Vagina (tissue), 2 donors: ENCODE measurements around the gene RPLP1. TPM values are rescaled to one million over a fixed set of nuclear protein-coding genes. Genes with fewer than 3 reads are reported as not detected.

Experiments
- DNase-seq, 2 donors: peaks; one replicate each; pipeline ENCODE4 v3.0.0-alpha.2; 2017; ENCODE audit errors: extremely low spot score in 2 of 2
- H3K27ac ChIP-seq: fragments of 200-600 bp; sonication (generic); one replicate; pipeline ENCODE4 v1.5.1; 2019
- H3K27me3 ChIP-seq: fragments of 200-600 bp; sonication (generic); one replicate; pipeline ENCODE4 v1.5.1; 2019
- H3K36me3 ChIP-seq, 2 donors: fragments of 200-600 bp; sonication (generic); one replicate each; pipeline ENCODE4 v1.5.1; 2017 to 2019
- H3K4me1 ChIP-seq: fragments of 200-600 bp; sonication (generic); one replicate; pipeline ENCODE4 v1.5.1; 2019
- H3K4me3 ChIP-seq, 2 donors: fragments of 200-600 bp; sonication (generic); 1 replicate in 1 of 2; 2 replicates in 1 of 2; pipeline ENCODE4 v1.5.1; 2016 to 2019
- H3K9me3 ChIP-seq: fragments of 200-600 bp; sonication (generic); one replicate; pipeline ENCODE4 v1.5.1; 2019
- POLR2A ChIP-seq, 2 donors: fragments of 450-650 bp; IDR thresholded peaks; one replicate each; pipeline ENCODE4 v1.6.1; 2017; ENCODE audit warnings: antibody characterized with exemption in 2 of 2, mild to moderate bottlenecking in 2 of 2, moderate library complexity in 2 of 2
- POLR2AphosphoS5 ChIP-seq, 2 donors: sonication (generic); formaldehyde crosslinking; IDR thresholded peaks; one replicate each; pipeline ENCODE4 v1.9.0; 2017; ENCODE audit warnings: antibody characterized with exemption in 2 of 2, mild to moderate bottlenecking in 2 of 2, low read depth in 1 of 2; ENCODE audit not compliant: insufficient read depth in 1 of 2
- intact Hi-C: fragments of 100-400 bp; cut with DNase I; formaldehyde crosslinking; loops from one replicate; pipeline ENCODE4 v1.15.1; 2023
- total RNA-seq: library from RNA; depleted of rRNA; stranded (reverse); fragments of >200 nt; gene quantifications from one replicate; pipeline ENCODE4 v1.2.3, GENCODE V29; 2016
- TF ChIP-seq, protein P1 (sequence below), 3 experiments: fragments of 450-650 bp in 2 of 3; fragments of 200-600 bp in 1 of 3; sonication (generic) in 1 of 3; IDR thresholded peaks; one replicate each; pipeline ENCODE4 v1.5.1; 2017 to 2019; ENCODE audit warnings: antibody characterized with exemption in 3 of 3, mild to moderate bottlenecking in 2 of 3, moderate library complexity in 2 of 3

Gene RPLP1
- total RNA-seq, 1 donor from 2014 or later: 1,258 TPM

DNA sequence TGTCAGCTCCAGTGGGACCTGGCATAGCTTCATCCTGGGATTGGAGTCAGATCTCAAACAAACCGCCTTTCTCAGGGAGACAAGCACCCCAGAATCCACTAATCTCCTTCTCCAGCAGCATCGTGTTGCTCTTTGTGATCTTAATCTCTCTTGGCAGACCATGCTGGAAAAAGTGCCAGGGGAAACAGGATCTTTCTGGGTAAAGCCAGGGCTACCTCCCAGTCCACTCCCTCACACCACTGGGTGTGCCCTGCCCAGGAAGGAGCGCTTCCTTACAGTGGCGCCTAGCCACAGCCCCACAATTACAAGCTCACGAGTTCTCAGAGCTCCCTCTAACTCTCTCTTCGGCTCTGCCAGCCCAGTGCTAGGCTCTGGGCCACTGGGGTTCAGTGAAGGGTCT is 32.2 kb downstream of the RPLP1 start:
- Histone ChIP-seq H3K4me3 (no peak overlapping the region), H3K9me3 (no peaks in the 10 kb centered on the region), H3K27ac (no peak overlapping the region), H3K36me3 (no peaks in the 10 kb centered on the region), H3K27me3 (no peaks in the 10 kb centered on the region), H3K4me1 (peaks cover 14% of the 10 kb centered on the region)
- TF ChIP-seq POLR2A (IDR thresholded peaks at IDR 0.05) (no peak), POLR2AphosphoS5 (IDR thresholded peaks at IDR 0.05; ENCODE audit: insufficient read depth in 1 of 2, low read depth in 1 of 2) (no peak)
- TF ChIP-seq, protein P1, sequence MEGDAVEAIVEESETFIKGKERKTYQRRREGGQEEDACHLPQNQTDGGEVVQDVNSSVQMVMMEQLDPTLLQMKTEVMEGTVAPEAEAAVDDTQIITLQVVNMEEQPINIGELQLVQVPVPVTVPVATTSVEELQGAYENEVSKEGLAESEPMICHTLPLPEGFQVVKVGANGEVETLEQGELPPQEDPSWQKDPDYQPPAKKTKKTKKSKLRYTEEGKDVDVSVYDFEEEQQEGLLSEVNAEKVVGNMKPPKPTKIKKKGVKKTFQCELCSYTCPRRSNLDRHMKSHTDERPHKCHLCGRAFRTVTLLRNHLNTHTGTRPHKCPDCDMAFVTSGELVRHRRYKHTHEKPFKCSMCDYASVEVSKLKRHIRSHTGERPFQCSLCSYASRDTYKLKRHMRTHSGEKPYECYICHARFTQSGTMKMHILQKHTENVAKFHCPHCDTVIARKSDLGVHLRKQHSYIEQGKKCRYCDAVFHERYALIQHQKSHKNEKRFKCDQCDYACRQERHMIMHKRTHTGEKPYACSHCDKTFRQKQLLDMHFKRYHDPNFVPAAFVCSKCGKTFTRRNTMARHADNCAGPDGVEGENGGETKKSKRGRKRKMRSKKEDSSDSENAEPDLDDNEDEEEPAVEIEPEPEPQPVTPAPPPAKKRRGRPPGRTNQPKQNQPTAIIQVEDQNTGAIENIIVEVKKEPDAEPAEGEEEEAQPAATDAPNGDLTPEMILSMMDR (IDR thresholded peaks at IDR 0.05): no peak
- DNase-seq: no peak
- intact Hi-C loops: no loop called here

DNA sequence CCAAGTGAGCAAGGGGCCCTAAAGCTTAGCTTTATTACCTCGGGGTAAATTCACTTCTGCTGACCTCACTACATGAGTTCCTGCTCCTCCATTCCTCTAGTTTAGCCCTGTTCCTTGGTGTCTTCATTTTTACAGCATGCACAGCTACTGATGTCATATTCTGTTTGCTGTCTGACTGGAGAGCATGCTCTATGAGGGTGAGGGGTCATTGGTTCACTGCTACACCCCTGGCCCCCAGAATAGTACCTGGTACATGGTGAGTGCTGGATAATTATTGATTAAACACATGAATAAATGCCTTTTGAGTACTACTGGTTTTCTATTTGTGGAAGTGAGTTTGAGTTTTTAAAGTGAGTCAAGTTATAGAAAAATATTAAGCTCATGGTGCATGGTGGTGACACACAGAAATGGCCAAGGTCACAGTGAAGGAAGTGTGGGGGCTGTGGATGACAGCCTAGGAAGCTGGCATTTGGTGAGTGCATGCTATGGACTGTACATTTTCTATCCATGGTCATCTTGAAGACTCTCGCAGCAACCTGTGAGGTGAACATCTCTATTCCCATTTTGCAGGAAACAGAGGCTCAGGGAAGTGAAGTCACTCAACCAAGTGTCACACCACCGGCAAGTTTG is 34.0 kb downstream of the RPLP1 start:
- Histone ChIP-seq H3K9me3 (no peaks in the 10 kb centered on the region), H3K27ac (no peak overlapping the region), H3K4me3 (no peak overlapping the region), H3K4me1 (peaks cover 27% of the 10 kb centered on the region), H3K27me3 (no peaks in the 10 kb centered on the region), H3K36me3 (no peaks in the 10 kb centered on the region)
- DNase-seq: peak in 1 of 2 donors; percentile 16
- intact Hi-C loops: no loop called here
- no peak for TF ChIP-seq POLR2AphosphoS5 (IDR thresholded peaks at IDR 0.05; ENCODE audit: insufficient read depth in 1 of 2, low read depth in 1 of 2)
- TF ChIP-seq, protein P1 (IDR thresholded peaks at IDR 0.05): no peak
- no peak for TF ChIP-seq POLR2A (IDR thresholded peaks at IDR 0.05)

DNA sequence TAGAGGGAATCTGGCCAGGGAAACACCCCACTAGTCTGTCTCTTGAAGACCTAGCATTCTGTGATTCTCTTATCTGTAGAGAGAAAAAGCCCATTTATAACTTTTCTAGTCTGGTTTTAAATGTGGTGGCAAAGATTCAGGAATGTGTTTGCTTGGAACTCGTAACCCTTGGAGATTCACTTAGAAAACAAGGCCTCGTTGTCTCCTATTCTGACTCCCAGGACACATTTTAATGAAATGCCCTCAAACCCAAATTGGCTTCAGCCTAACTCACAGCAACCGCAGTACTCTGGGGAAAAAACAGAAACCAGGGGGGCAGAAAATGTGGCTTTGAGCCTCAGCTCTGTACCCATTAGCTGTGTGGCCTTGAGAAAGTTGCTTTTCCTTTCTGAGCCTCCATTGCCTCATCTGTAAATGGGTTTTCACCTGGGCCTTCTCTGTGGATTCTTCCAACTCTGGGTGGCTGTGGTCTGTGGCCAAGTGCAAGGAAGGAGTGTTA is 36.5 kb downstream of the RPLP1 start:
- no peaks in the 10 kb centered on the region for H3K27me3 ChIP-seq
- no peaks in the 10 kb centered on the region for H3K36me3 ChIP-seq
- no peak overlapping the region for H3K4me3 ChIP-seq
- DNase-seq: peak in 1 of 2 donors; percentile 44
- TF ChIP-seq POLR2AphosphoS5 (IDR thresholded peaks at IDR 0.05; ENCODE audit: insufficient read depth in 1 of 2, low read depth in 1 of 2): no peak
- no peak for TF ChIP-seq POLR2A (IDR thresholded peaks at IDR 0.05)
- H3K27ac ChIP-seq: no peak overlapping the region
- no peaks in the 10 kb centered on the region for H3K9me3 ChIP-seq
- H3K4me1 ChIP-seq: peaks cover 27% of the 10 kb centered on the region
- intact Hi-C loops: no loop called here

DNA sequence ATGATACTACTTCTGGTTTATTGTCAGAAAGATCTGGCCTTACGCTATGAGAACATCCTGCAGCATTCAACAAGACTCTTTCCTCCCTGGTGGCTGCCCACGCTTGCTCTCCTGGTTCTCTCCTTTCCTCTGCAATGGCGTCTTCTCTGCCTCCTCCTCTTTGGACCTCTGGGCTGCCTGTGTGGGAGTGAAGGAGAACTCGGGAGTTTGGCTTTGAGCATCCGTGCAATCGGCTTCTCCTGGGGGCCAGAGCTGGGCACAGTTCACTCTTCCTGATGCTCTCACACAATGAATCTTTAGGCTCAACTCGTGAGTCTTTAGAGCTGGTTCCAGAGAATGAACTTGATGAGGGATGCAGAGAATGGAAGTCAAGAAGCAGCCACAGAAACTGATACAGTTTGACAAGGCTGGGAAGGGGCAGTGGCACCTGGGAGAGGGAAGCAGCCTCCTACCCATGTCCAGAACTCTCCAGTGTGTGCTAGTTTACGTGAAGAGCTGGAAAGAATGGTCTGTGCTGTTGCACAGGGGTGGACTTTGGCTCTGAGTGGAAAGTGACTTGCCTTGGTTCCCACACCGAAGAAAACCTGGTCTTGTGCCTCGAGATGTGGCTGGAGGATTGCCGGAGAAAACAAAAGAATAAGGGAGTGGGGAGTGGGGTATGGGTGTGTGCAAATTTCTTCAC is 37.9 kb downstream of the RPLP1 start:
- Histone ChIP-seq H3K27me3 (no peaks in the 10 kb centered on the region), H3K36me3 (no peaks in the 10 kb centered on the region), H3K9me3 (no peaks in the 10 kb centered on the region), H3K4me1 (peaks cover 21% of the 10 kb centered on the region), H3K27ac (peak overlapping the region; percentile 7), H3K4me3 (no peak overlapping the region)
- intact Hi-C loops: no loop called here
- DNase-seq: no peak
- no peak for TF ChIP-seq POLR2AphosphoS5 (IDR thresholded peaks at IDR 0.05; ENCODE audit: insufficient read depth in 1 of 2, low read depth in 1 of 2)
- TF ChIP-seq, protein P1 (IDR thresholded peaks at IDR 0.05): no peak
- TF ChIP-seq POLR2A (IDR thresholded peaks at IDR 0.05): no peak

DNA sequence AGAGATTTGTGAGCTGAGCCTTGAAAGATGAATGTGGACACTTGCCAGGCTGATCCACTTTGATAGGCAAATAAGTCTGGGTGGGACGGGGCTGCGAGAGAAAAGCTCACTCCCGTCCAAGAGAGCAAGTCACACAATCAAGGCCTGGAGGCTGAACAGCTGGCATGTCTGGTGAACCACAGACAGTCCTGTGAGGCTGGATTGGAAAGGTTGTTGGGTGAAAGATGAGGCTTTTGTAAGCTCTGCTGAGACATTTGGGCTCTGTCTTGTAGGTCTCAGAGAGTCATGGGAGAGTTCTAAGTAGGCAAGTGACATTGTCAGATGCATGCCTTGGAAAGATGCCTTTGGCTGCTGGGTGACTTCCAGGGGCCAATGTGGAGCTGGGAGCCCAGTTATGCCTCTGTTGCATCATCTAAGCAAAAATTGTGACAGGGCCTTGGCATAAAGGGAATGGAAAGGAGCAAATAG is 38.5 kb downstream of the RPLP1 start:
- peak overlapping the region; percentile 7 for H3K27ac ChIP-seq
- no peak overlapping the region for H3K4me3 ChIP-seq
- no peaks in the 10 kb centered on the region for H3K9me3 ChIP-seq
- DNase-seq: peak in 1 of 2 donors; percentile 87
- H3K27me3 ChIP-seq: no peaks in the 10 kb centered on the region
- TF ChIP-seq POLR2AphosphoS5 (IDR thresholded peaks at IDR 0.05; ENCODE audit: insufficient read depth in 1 of 2, low read depth in 1 of 2) (no peak), POLR2A (IDR thresholded peaks at IDR 0.05) (no peak)
- TF ChIP-seq, protein P1 (IDR thresholded peaks at IDR 0.05): no peak
- no peaks in the 10 kb centered on the region for H3K36me3 ChIP-seq
- peaks cover 21% of the 10 kb centered on the region for H3K4me1 ChIP-seq
- intact Hi-C loops: no loop called here
